Heart left ventricle (tissue), 16 donors: ENCODE data around the gene MAP7D3. TPM values are rescaled to one million over a fixed set of nuclear protein-coding genes. Genes with fewer than 3 reads are reported as not detected.
"Not testable (repeated sequence)": the region's sequence is repeated elsewhere in the genome, so short reads cannot be mapped to it uniquely, and the experiment has no call there.

Experiments
- ATAC-seq, 4 donors: fragments of 200-7000 bp; cut with Tn5 transposase; one replicate each; pipeline ENCODE4 v1.9.1; 2020 to 2022; ENCODE audit warnings: moderate library complexity in 4 of 4, mild to moderate bottlenecking in 3 of 4, moderate number of reproducible peaks in 1 of 4
- DNase-seq, 5 donors: peaks; one replicate each; pipeline ENCODE4 v3.0.0-alpha.2; 2020
- H3K27ac ChIP-seq, 12 donors: fragments of 200-600 bp; sonication (generic) in 4 of 12; one replicate each; pipeline versions ENCODE4 v1.5.0 to v1.8.0; 2016 to 2022; ENCODE audit warnings: mild to moderate bottlenecking in 2 of 12
- H3K27me3 ChIP-seq, 9 donors: fragments of 200-600 bp; sonication (generic) in 2 of 9; one replicate each; pipeline versions ENCODE4 v1.5.1 to v1.8.0; 2016 to 2022; ENCODE audit warnings: mild to moderate bottlenecking in 3 of 9
- H3K36me3 ChIP-seq, 9 donors: fragments of 200-600 bp; sonication (generic) in 2 of 9; one replicate each; pipeline versions ENCODE4 v1.5.0 to v1.8.0; 2018 to 2022; ENCODE audit warnings: mild to moderate bottlenecking in 2 of 9
- H3K4me1 ChIP-seq, 12 donors: fragments of 200-600 bp; sonication (generic) in 4 of 12; one replicate each; pipeline versions ENCODE4 v1.5.0 to v1.8.0; 2016 to 2022; ENCODE audit warnings: mild to moderate bottlenecking in 3 of 12
- H3K4me3 ChIP-seq, 12 donors: fragments of 200-600 bp; sonication (generic) in 4 of 12; one replicate each; pipeline versions ENCODE4 v1.5.0 to v1.8.0; 2017 to 2022; ENCODE audit warnings: mild to moderate bottlenecking in 9 of 12, moderate library complexity in 4 of 12
- H3K9me3 ChIP-seq, 12 donors: fragments of 200-600 bp; sonication (generic) in 4 of 12; one replicate each; pipeline versions ENCODE4 v1.5.0 to v1.8.0; 2016 to 2022; ENCODE audit warnings: mild to moderate bottlenecking in 1 of 12
- CTCF ChIP-seq, 12 donors: fragments of 200-600 bp; sonication (generic) in 4 of 12; IDR thresholded peaks; one replicate each; pipeline versions ENCODE4 v1.5.0 to v1.8.0; 2018 to 2022; ENCODE audit warnings: antibody characterized with exemption in 12 of 12, mild to moderate bottlenecking in 5 of 12
- POLR2A ChIP-seq, 2 donors: fragments of 450-650 bp; IDR thresholded peaks; one replicate each; pipeline ENCODE4 v1.6.1; 2017; ENCODE audit warnings: antibody characterized with exemption in 2 of 2, mild to moderate bottlenecking in 2 of 2, moderate library complexity in 2 of 2
- WGBS, 4 donors: extraction: QIAGEN DNeasy Blood & Tissue Kit in 2 of 4; methylation state at CpG; one replicate each; pipeline versions ENCODE4 v1.1.5 to v1.1.7; 2013 to 2018; 5-methylcytosine and 5-hydroxymethylcytosine counted together
- intact Hi-C, 10 donors: fragments of 100-400 bp; cut with DNase I; formaldehyde crosslinking; loops; one replicate each; pipeline versions ENCODE4 v1.11.1 to v1.14.2; 2022
- polyA plus RNA-seq, 2 donors: library from polyadenylated mRNA; stranded (reverse); fragments of 200-250 nt; gene quantifications; one replicate each; pipeline ENCODE4 v1.2.3, GENCODE V29; 2013
- total RNA-seq, 9 donors: library from RNA; depleted of rRNA in 2 of 9; stranded (reverse); fragments of >200 nt in 2 of 9; fragmentation: NEBNext Ultra II Directional in 3 of 9; extraction: Animal tissue kit (Norgen Biotek cat#: 25700) in 3 of 9; gene quantifications; one replicate each; pipeline versions ENCODE4 v1.1.0 to v1.2.4, GENCODE V29; 2016 to 2023
- donor health status: ischemic (EF 13 %, LVEDD 7.1; RV severe dilation, severe dysfunction).
- donor health status: healthy with polysubstance abuse.
- donor health status: DM: no; HTN: yes; CAD: no.
- donor health status: DM: no; HTN: no; CAD: no.
- donor health status: ischemic (EF 25% LVEDD 6.9; RV normal size, moderate dysfunction).
- donor health status: ischemic (EF 25% LVEDD 5.7; RV mildly dilated, moderate dysfunction).
- donor health status: healthy.
- donor health status: DM: yes; HTN: yes; CAD: no.
- donor health status: ischemic (EF 35%, LVEDD 5.7; RV mildly dilated, moderate dysfunction).
- donor health status: nonischemic (EF 11% LVEDD 7.7; RV severe dilation, severe dysfunction).
- donor health status: DM: yes; HTN: yes; CAD: no.
- donor health status: PGD.
- donor health status: ischemic (EF 29% LVEDD 5.4; RV normal size, mild dysfunction).
- donor health status: nonischemic (EF 23%, LVEDD 6.1; RV moderate dilation, normal function).

Gene MAP7D3
- total and polyA plus RNA-seq, 11 donors: 8.2 to 18.4 (median 12.7) TPM

DNA sequence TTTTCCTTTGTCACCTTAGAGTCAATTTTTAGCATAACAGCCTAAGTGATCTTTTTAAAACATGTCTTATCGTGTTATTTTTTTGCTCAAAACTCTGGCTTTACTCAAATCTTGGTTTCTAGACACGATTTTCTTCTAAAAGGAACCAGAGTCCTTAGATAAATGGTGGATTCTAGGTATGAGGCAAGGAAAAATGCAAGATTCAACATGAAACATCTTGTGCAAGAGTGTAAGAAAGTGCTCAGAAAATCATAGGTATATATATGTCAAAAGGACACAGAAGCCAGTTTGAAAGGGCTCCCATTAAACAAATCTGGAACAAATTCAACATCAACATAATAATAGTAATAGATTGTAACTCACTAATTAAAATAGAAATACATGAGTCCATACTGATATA, 41.5 kb upstream of the MAP7D3 start:
- intact Hi-C loops: no loop called here
- TF ChIP-seq CTCF (IDR thresholded peaks at IDR 0.05) (no peak), POLR2A (IDR thresholded peaks at IDR 0.05) (no peak)
- WGBS, 4 donors: 50 to 75% (median 65%) methylated on average over 2 of the region's 2 CpGs
- Histone ChIP-seq H3K4me3 (no peak overlapping the region), H3K27me3 (no peaks in the 10 kb centered on the region), H3K9me3 (no peaks in the 10 kb centered on the region), H3K36me3 (no peaks in the 10 kb centered on the region), H3K27ac (no peak overlapping the region), H3K4me1 (no peaks in the 10 kb centered on the region)
- no peak for ATAC-seq
- DNase-seq: no peak

- ATAC-seq (no peak), DNase-seq (no peak)
- H3K27ac ChIP-seq: no peak overlapping the region
- H3K36me3 ChIP-seq: no peaks in the 10 kb centered on the region
- no peak overlapping the region for H3K4me3 ChIP-seq
- H3K27me3 ChIP-seq: no peaks in the 10 kb centered on the region
- WGBS, 4 donors: 77 to 84% (median 82%) methylated on average over 2 of the region's 2 CpGs
- TF ChIP-seq CTCF (IDR thresholded peaks at IDR 0.05) (no peak), POLR2A (IDR thresholded peaks at IDR 0.05) (no peak)
- intact Hi-C loops: no loop called here
- H3K4me1 ChIP-seq: no peaks in the 10 kb centered on the region
- no peaks in the 10 kb centered on the region for H3K9me3 ChIP-seq
Measured at GRCh38 chrX:136291824-136292223, 40.6 kb upstream of the MAP7D3 start.

- H3K27ac ChIP-seq, H3K4me3 ChIP-seq, intact Hi-C loops, DNase-seq, H3K36me3 ChIP-seq, ATAC-seq, H3K27me3 ChIP-seq, H3K4me1 ChIP-seq, H3K9me3 ChIP-seq: not testable (repeated sequence)
- WGBS, 4 donors: 73 to 86% (median 82%) methylated on average over 5 of the region's 5 CpGs
Measured at GRCh38 chrX:136286375-136286774, 35.2 kb upstream of the MAP7D3 start.

GRCh38 chrX:136275553-136275952, 24.4 kb upstream of the MAP7D3 start:
- H3K4me3 ChIP-seq: no peak overlapping the region
- H3K36me3 ChIP-seq: no peaks in the 10 kb centered on the region
- H3K27me3 ChIP-seq: peaks cover 0 to 14% (median 0%) of the 10 kb centered on the region in 9 donors
- intact Hi-C loops: loop anchor here in 2 of 10 donors (10.0 kb wide), 2 partner anchors 209 to 251 kb away; partner anchors contain the start of gene BRS3 (in 1 of the 2)
- no peak overlapping the region for H3K27ac ChIP-seq
- TF ChIP-seq CTCF (IDR thresholded peaks at IDR 0.05) (no peak), POLR2A (IDR thresholded peaks at IDR 0.05) (no peak)
- H3K9me3 ChIP-seq: no peaks in the 10 kb centered on the region
- no peak for DNase-seq
- WGBS, 4 donors: 53 to 72% (median 60%) methylated on average over 2 to 4 of the region's 4 CpGs
- peak in 1 of 4 donors; percentile 31 for ATAC-seq
- H3K4me1 ChIP-seq: no peaks in the 10 kb centered on the region

DNA sequence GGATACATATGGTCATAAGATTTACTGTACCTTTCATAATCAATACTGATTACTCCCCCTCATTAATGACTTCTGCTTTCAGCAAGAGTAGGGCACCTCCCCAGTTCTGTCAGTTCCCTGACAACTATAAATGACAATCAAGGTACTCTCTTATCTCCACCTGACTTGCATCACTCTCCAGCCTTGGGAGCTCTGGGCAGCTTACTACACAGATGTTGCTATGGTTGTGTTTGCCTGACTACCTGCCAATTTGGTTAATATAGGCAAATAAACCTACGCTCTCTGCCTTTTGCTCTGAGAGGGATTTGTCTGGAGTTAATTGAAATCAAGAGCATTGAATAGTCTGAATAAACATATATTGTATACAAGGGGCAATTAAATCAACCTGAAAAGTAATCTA, 22.8 kb upstream of the MAP7D3 start:
- intact Hi-C loops: loop anchor here in 2 of 10 donors (10.0 kb wide), 2 partner anchors 211 to 249 kb away; partner anchors contain the start of gene BRS3 (in 1 of the 2)
- H3K36me3 ChIP-seq: no peaks in the 10 kb centered on the region

More for the DNA sequence above, 22.8 kb upstream of the MAP7D3 start:
- DNase-seq: no peak
- no peaks in the 10 kb centered on the region for H3K9me3 ChIP-seq
- TF ChIP-seq POLR2A (IDR thresholded peaks at IDR 0.05) (no peak), CTCF (IDR thresholded peaks at IDR 0.05) (no peak)
- 61 to 74% (median 69%) methylated on average over 1 of the region's 1 CpG for WGBS, 4 donors
- no peak overlapping the region for H3K27ac ChIP-seq
- no peak overlapping the region for H3K4me3 ChIP-seq
- H3K27me3 ChIP-seq: peaks cover 0 to 4% (median 0%) of the 10 kb centered on the region in 9 donors
- ATAC-seq: peak in 3 of 4 donors; percentile 30 to 74 (median 53)
- H3K4me1 ChIP-seq: no peaks in the 10 kb centered on the region
